ENCODE results near the gene TTLL4.
"Not testable (repeated sequence)": the region's sequence is repeated elsewhere in the genome, so short reads cannot be mapped to it uniquely, and the experiment has no call there.

Gene TTLL4

DNA sequence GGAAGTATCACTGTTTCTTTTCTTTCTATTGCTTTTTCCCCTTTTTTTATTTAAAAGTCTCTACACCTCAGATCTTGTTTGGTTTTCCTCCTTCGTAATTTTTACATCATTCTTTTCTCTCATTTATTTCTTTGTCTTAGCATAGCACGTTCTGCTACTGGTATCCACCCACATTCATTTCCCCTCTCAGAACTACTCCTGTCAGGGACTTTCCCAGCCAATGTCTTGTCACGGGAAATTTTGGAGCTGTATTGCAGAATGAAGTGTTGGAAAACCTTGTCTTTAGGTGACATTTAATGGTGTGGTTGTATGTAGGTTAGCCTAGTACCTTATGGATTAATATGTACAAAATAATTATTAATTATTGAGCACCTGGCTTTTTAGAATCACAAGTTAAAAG, 34.0 kb downstream of the TTLL4 start:
- DNase-seq (ENCODE audit: low read depth in 2 of 2) = no peak

DNA sequence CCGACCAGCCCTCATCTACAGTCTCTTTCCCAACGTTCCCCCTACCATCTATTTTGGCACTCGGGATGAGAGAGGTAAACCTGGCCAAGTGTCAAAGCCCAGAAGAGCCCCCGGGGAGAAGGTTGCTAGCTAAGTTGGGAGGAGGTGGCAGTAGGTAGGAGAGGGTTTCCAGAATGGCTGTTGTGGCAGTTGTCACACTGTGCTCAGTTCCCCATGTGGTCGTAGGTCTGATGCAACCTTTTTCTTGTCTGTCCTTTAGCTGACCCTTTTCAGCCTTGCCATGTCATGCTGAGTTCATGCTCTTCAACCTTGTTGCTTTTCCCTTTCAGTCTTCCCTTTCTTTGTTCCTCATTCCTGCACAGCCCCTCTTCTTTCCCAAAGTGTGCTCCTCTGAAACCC, 34.5 kb downstream of the TTLL4 start:
- DNase-seq (ENCODE audit: low read depth in 2 of 2) = no peak

DNA sequence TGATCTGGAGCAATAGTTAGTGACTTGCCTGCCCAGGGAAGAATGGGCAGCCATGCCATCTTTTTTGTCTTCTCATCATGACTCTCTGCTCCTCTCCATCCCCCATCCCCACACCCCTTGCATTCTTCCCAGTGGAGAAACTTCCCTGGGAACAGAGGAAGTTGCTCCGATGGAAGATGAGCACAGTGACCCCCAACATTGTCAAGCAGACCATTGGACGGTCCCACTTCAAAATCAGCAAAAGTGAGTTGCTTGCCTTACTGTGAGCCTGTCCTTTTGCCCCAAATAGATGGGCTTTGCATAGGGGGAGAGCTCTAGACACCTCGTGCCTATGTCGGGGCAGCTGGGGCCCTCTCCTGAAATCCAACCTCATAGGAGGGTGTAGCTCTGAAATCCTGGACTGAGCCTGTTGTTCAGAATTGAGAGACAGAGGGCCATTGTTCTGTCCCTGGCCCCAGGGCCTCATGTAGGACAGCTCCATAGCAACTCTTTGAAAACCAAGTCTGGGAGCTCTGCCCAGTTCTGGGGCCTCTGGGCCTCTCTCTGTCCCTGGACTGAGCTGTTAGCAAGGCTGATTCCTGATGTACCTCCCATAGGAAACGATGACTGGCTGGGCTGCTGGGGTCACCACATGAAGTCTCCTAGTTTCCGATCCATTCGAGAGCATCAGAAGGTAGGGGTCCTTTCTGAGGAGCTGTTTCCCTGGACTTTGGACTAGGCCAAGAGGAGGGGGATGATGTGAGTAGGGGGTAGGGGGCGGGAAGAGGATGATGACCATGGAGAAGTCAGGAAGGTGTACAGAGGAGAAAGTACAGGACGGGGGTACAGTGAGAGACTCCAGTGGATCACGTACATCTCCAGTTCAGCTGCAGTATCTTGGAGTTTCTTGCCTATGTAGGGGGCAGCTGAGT, 35.2 kb downstream of the TTLL4 start:
- DNase-seq (ENCODE audit: low read depth in 2 of 2) = no peak

DNA sequence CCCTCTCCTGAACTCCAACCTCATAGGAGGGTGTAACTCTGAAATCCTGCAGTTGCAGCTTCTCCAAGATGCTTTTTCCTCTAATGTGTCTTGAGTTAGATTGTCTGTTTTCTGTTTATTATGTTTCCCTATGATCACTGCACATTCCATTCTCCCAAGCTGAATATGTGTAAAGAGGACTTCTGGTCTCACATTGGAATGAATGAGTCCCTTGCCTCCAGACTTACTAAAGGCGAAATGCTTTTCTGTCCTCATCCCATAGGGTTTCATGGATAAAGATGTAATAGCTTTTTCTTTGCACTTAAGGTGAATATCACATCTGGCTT, 35.8 kb downstream of the TTLL4 start:
- DNase-seq (ENCODE audit: low read depth in 2 of 2) = no peak

DNA sequence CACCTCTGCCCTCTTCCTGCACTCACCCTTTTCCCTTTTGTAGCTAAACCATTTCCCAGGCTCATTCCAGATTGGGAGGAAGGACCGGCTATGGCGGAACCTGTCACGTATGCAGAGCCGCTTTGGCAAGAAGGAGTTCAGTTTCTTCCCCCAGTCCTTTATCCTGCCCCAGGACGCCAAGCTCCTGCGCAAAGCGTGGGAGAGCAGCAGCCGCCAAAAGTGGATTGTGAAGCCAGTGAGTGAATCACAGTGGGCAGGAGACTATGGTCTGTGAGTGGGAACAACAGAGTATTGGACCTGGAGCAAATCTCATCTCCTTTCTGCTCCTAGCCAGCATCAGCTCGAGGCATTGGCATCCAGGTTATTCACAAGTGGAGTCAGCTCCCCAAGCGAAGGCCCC, 36.3 kb downstream of the TTLL4 start:
- no peak for DNase-seq (ENCODE audit: low read depth in 2 of 2)

DNA sequence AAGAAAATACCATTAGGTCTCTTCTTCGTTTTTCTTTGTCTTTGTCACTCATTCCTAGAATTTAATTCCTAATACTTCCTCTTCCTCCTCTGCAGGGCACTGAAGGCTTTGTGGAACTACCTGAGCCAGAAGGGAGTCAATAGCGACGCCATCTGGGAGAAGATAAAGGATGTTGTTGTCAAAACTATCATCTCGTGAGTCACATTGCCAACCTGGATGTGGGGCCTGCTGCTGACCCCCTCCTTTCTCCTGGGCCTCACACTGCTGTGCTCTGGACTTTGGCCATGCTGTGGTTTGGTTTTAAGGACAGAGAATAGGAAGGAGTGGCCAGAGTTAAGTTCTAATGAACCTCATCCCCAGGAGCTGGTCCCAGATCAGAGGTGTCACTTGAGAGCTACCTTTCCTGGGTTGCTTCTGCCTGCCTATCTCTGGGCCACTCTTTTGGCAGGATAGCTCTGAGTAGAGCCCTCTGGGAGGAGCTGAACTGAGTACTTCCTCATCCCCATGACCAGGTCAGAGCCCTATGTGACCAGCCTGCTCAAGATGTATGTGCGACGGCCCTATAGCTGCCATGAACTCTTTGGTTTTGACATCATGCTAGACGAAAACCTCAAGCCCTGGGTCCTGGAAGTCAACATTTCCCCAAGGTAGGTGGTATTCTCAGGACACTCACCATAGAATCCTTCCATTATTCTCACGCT, 38.3 kb downstream of the TTLL4 start:
- no peak for DNase-seq (ENCODE audit: low read depth in 2 of 2)

DNA sequence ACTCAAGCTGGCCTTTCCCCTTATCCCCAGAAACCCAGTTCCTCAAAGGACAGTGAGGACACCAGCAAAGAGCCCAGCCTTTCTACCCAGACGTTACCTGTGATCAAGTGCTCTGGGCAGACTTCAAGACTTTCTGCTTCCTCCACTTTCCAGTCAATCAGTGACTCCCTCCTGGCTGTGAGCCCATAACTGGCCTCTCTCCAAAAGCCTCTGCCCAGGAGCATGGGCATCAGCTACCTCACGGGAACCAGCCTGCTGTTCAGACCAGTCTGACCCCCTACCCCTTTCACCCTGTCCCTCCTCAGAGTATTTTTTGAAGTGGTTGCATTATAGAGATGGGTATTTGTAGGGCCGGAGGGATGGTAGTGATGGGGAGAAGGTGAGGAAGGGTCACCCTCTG, 43.6 kb downstream of the TTLL4 start:
- DNase-seq (ENCODE audit: low read depth in 2 of 2) = no peak

DNA sequence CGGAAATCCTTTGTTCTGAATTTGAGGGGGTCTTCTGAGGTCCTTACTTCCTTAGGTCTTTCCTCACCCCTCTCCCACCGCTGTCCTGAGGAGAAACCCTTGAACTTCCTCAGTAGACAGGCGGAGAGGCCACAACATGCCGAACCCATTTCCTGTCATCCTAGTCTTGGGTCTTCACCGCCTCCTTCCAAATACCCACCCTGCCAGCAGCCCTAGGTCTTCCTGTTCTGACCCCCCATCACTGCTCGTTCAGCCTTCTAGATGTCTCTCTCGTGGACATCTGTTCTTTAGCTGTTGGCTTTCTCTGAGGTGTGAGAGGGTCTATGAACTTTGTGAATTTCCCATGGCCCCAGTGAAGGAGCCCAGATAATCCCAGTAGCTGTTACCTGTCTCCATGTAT, 44.1 kb downstream of the TTLL4 start:
- no peak for DNase-seq (ENCODE audit: low read depth in 2 of 2)

DNA sequence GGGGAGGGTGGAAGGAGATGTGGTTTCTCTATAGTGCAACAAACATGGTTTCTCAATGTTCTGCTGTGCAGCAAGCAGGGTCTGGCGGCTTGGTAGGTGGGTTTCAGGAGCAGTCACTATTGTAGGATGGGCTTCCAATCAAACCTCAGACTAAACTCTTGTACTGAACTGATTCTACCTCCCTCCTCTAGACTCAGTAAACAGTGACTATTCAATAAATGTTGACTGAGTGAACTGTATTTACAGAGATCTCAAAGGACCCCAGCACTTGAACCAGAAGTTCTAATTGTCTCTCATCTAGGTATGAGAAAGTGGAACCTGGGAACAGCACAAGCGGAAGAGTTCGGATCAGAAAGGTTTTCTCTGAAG, 44.5 kb downstream of the TTLL4 start:
- DNase-seq (ENCODE audit: low read depth in 2 of 2) = no peak

DNA sequence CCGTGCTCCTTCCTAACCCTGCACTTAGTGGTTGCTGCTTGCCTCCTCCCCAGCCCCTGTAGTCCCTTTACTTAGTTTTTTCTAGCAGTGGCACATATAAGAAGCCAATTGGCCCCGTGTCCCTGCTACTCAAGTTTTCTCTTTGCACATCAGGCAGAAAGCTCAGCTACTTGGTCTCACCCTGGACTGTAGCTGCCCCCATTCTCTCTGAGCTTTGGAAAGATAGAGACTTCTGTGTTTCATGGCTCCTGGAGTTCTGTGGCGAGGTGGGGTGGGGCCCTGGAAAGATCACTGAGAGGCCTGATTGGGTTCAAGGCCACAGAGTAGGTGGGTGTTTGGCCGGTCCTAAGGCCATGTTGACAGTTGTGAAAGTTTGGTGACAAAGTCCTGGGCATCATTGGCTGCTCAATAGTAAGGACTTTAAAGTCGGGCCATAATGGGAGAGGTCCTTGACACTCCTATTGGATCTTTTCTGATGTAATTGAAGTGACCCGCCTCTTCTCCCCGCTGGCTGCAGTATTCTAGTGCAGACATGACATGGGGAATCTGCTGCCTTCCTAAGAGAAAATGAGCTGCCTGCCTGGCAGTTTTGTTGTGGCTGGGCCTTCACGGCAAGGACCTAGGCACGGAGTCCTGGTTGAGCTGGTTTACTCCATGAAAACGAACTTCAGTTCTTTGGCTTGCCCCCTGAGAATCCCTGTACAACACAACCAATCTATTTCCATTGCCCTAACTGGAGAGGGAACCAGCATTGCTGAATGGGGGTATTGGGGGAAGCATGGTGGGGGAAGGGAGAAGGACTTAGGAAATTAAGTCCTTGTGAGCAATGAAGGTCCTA, 45.2 kb downstream of the TTLL4 start:
- no peak for DNase-seq (ENCODE audit: low read depth in 2 of 2)

DNA sequence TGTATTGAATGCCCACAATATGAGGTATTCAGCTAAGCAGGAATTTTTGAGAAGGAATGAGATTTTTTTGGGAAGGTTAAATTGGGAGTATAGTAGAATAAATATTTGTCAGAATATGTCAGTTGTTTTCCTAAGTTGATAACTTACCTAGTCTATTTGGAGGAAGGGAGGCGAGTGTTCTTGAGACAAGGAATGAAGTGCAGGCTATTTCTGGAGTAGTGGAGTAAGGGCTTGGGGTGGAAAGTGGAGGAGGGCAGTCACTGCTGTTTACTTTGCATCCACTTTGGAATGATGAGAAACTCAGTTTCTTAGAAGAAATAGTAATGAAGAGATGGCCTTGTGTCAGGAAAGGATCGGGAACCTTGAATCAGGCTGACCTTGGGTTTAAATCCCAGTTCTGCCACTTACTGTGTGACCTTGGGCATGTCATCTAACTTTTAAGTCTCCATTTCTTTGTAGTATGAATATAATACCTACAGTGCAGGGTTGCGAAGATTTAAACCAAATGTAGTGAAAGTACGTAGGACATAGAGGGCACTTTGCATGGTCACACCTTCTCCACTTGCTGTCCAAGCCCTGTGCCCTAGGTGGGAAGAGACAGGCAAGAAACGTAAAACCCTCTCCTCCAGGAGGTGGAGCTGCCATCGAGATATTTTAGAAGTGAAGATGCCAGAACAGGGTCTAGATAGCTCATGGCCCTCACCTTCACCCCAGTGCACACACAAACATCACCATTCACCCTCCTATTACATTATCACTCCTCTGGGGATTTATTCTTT, 46.2 kb downstream of the TTLL4 start:
- DNase-seq (ENCODE audit: low read depth in 2 of 2) = no peak

DNA sequence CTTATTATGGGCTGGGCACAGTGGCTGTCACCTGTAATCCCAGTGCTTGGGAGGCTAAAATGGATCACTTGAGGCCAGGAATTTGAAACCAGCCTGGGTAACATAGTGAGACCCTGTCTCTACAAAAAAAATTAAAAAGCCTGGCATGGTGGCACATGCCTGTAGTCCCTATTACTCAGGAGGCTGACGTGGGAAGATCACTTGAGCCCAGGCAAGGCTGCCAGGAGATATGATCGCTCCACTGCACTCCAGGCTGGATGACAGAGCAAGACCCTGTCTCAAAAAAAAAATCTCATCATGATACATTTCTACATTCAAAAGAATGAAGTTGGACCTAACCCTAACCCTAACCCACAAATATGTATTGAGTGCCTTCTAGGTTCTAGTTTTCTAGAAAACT, 51.2 kb downstream of the TTLL4 start:
- DNase-seq (ENCODE audit: low read depth in 2 of 2) = no peak

DNA sequence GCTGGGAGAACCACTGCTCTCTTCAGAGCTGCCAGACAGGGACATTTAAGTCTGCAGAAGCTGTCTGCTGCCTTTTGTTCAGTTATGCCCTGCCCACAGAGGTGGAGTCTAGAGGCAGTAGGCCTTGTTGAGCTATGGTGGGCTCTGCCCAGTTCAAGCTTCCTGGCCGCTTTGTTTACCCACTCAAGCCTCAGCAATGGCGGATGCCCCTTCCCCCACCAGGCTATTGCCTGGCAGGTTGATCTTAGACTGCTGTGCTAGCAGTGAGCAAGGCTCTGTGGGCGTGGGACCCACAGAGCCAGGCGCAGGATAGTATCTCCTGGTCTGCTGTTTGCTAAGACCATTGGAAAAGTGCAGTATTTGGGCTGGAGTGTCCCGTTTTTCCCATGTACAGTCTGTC, 62.1 kb downstream of the TTLL4 start:
- DNase-seq (ENCODE audit: low read depth in 2 of 2) = not testable (repeated sequence)

DNA sequence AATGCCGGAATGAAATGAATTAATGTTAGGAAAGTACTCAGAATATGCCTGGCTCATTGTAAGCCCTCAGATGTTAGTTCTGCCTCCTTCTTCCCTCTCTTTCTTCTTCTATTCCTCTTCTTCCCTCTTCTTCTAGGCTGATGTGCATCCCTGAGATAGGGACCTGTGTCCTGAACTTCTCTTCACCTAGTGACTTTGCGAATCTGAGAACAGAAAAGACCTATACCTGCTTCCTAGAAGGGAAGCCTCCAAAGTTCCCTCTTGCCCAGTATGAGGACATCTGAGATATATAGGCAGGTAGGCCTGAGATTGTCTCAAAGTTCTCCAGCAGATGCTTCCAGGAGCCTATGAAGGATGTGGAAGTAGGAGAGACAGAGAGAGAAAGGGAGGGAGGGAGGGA, 63.2 kb downstream of the TTLL4 start:
- DNase-seq (ENCODE audit: low read depth in 2 of 2) = no peak

DNA sequence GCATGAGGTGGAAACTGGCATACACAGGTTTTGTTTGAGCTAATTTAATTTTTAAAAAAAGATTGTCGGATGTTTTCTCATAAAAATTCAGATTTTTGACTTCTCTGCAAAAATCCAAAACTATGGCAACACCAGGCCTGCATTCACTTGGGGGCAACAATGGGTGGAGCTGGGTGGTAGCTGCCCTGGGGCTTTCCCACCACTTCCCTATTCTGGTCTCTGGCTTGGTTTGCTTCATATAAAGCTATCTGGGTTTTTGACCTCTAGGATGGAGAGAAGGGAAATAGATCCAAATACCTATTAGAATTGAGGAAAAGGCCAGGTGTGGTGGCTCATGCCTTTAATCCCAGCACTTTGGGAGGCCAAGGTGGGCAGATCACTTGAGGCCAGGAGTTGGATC, 65.9 kb downstream of the TTLL4 start:
- DNase-seq (ENCODE audit: low read depth in 2 of 2) = no peak

DNA sequence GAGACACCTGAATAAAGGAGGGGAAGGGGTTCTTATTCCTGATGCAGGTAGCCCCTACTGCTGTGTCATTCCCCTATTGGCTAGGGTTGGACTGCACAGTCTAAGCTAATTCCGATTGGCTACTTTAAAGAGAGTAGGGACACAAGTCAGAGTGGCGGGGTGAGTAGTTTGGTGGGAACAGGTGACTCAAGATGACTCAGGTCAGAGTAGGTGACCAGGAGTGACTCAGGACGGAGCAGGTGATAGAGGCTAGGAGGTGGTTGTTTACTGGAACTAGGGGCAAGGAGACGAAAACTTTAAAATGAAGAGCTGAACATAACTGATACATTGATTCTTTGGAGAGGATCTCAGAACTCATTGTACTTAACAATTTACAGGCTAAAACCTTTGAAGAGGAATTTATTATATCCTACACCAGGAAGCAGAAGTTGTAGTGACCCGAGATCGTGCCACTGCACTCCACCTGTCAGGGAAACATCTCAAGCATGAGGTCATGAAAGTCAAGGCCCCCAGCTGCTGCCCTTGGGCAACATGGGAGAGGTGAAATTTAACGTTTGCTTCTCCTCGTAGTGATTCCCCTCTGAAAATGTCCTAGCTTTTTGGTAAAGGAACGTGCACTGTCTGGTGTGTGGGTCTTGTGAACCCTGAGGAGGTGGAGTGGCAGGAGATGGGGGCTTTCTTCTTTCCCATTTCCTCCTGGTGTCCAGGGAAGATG, 66.8 kb downstream of the TTLL4 start:
- no peak for DNase-seq (ENCODE audit: low read depth in 2 of 2)

DNA sequence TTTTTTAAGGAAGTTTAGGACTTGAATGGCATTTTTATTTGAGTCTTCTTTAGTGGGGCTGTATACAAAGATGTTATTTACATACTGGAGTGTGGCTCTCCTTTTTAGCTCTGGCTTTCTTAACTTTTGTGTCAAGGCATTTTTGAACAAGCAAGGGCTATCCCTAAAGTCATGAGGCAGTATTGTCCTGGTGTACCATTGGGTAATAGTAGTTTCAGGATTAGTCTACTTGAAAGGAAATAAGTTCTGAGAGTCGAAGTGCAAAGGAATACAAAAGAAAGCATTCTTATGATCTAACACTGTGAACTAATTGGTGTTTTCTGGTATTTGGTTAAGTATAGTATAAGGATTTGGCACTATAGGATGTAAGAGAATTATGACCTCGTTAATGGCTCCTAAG, 69.4 kb downstream of the TTLL4 start:
- no peak for DNase-seq (ENCODE audit: low read depth in 2 of 2)

DNA sequence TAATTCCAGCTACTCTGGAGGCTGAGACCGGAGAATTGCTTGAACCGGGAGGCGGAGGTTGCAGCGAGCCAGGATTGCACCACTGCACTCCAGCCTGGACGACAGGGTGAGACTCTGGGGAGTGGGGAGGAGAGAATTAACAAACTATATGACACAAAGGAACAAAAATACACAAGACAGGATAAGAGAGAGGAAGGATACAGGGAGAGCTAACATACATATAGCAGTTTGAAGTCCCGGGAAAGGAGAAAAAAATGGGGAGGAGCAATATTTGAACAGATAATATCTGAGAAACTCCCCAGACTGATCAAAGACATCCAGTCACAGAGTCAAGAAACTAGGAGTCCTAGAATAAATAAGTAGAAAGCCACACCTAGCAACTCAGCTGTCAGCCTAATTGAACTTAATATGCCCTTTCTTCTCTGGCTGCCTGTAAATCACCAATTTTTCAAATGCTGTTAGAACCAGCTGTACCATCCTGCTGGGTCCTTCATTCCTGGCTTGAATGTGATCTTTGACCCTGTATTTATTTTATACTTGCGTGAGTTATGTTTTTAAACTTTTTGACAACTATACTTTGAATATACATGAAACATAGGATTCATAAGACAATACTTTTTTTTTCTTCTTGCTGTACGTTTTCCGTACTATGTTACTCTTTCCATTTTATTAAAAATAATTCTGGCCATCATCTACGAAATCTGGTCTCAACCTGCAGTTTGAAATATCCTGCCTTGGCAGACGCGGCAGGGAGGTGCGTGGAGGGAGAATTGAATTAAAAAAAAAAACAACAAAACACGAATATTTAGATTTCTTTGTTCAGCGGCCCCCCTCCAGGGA, 70.4 kb downstream of the TTLL4 start:
- DNase-seq (ENCODE audit: low read depth in 2 of 2) = no peak

DNA sequence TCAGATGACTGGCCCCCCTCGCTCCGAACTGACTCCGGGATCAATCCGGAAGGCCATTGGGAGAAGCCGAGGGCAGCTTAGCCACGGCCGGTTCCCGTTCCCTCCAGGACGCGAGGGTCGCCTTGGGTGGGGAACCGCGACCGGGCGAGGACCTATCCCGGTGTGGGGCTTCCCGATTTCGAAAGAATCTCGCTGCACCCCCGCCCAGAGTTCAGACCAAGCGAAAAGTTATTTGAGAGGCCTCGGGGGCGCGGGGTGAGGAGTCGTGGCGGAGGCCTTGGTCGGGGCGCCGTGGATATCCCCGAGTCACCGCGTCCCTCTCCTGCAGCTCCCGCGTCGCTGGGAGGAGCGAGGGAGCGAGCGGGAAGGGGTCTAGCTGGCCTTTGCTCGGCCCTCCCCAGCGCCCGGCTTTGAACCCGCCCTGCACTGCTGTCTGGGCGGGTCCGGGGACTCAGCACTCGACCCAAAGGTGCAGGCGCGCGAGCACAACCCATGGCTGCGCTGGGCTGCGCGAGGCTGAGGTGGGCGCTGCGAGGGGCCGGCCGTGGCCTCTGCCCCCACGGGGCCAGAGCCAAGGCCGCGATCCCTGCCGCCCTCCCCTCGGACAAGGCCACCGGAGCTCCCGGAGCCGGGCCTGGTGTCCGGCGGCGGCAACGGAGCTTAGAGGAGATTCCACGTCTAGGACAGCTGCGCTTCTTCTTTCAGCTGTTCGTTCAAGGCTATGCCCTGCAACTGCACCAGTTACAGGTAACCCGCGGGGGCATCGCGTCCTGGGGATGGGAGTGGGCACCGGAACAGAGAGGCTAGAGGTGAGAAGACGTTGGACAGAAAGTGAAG, 71.3 kb downstream of the TTLL4 start, which contains the start of gene CYP27A1:
Gene CYP27A1, plus strand, starts transcription at position 457 of the 837 bp plus-strand sequence. Its CDS starts 36 bp downstream, at position 493.
- DNase-seq (ENCODE audit: low read depth in 2 of 2) = no peak

All from stimulated activated CD4-positive, alpha-beta T cell treated with anti-CD3 and anti-CD28 coated beads, Interleukin-12 subunit alpha, Interleukin-12 subunit beta, amount 100 ng/mL, for 24 hours (primary cell).